ENCODE data around the gene MYO1G.

MYO1G gene

GRCh38 chr7:44981035-44981706 lies 2.4 kb upstream of the MYO1G start:
- ATAC-seq, result no peak; the same call in 1 of the 3 replicates
- TF ChIP-seq ARNTL (CRISPR knock-in tag; IDR thresholded peaks at IDR 0.05; ENCODE audit: borderline replicate concordance, low read depth) (no peak), ZNF70 (CRISPR knock-in tag; IDR thresholded peaks at IDR 0.05) (no peak), GLIS3 (CRISPR knock-in tag; IDR thresholded peaks at IDR 0.05) (no peak), ZC3H10 (CRISPR knock-in tag; IDR thresholded peaks at IDR 0.05) (no peak), RARB (CRISPR knock-in tag; IDR thresholded peaks at IDR 0.05) (no peak), OSR1 (CRISPR knock-in tag; IDR thresholded peaks at IDR 0.05) (no peak)

DNA sequence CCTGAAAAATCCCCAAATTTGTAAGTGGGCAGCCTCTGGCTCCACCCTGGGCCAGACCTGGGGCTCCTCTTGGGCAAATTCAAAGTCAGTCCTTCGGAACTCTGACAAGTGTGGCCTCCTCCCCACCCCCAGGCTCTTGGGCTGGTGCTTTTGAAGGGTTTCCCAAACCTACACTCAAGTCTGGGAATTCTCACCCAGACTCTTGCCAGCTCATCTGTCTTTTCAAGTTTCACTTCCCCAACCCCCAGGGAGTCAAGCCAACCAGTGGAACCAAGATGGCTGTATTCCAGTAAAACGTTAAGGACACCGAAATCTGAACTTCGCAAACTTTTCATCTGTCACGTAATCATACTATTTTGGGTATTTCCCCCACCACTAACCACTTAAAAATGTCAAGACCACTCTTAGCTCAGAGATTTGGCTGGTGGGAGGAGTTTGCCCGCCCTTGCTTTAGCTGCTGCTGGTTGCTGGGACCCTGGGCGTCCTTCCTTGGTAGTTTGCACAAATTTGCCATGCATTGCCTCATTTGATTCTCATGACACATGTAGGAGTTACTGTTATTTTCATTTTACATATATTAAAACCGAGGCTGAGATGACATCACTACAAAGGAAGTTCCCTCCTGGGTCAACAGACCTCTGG lies 1.7 kb upstream of the MYO1G start:
- no peak for TF ChIP-seq OSR1 (CRISPR knock-in tag; IDR thresholded peaks at IDR 0.05)
- ATAC-seq, result no peak

GRCh38 chr7:44979481-44980392 lies 922 bp upstream of the MYO1G start:
- TF ChIP-seq OSR1 (CRISPR knock-in tag; IDR thresholded peaks at IDR 0.05) (no peak), RARB (CRISPR knock-in tag; IDR thresholded peaks at IDR 0.05) (no peak), ZNF565 (CRISPR knock-in tag; conservative IDR thresholded peaks at IDR 0.05; ENCODE audit: low read depth) (no peak), GLIS3 (CRISPR knock-in tag; IDR thresholded peaks at IDR 0.05) (no peak), ARNTL (CRISPR knock-in tag; IDR thresholded peaks at IDR 0.05; ENCODE audit: borderline replicate concordance, low read depth) (no peak), ZFP3 (CRISPR knock-in tag; IDR thresholded peaks at IDR 0.05) (no peak), TCF4 (CRISPR knock-in tag; IDR thresholded peaks at IDR 0.05; ENCODE audit: borderline replicate concordance) (no peak), ZC3H10 (CRISPR knock-in tag; IDR thresholded peaks at IDR 0.05) (no peak), POU6F1 (CRISPR knock-in tag; IDR thresholded peaks at IDR 0.05; ENCODE audit: borderline replicate concordance, low read depth) (no peak)
- TF ChIP-seq, protein P1, sequence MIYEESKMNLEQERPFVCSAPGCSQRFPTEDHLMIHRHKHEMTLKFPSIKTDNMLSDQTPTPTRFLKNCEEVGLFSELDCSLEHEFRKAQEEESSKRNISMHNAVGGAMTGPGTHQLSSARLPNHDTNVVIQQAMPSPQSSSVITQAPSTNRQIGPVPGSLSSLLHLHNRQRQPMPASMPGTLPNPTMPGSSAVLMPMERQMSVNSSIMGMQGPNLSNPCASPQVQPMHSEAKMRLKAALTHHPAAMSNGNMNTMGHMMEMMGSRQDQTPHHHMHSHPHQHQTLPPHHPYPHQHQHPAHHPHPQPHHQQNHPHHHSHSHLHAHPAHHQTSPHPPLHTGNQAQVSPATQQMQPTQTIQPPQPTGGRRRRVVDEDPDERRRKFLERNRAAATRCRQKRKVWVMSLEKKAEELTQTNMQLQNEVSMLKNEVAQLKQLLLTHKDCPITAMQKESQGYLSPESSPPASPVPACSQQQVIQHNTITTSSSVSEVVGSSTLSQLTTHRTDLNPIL (CRISPR knock-in tag; IDR thresholded peaks at IDR 0.05; ENCODE audit: low read depth), result no peak
- TF ChIP-seq, protein P2, sequence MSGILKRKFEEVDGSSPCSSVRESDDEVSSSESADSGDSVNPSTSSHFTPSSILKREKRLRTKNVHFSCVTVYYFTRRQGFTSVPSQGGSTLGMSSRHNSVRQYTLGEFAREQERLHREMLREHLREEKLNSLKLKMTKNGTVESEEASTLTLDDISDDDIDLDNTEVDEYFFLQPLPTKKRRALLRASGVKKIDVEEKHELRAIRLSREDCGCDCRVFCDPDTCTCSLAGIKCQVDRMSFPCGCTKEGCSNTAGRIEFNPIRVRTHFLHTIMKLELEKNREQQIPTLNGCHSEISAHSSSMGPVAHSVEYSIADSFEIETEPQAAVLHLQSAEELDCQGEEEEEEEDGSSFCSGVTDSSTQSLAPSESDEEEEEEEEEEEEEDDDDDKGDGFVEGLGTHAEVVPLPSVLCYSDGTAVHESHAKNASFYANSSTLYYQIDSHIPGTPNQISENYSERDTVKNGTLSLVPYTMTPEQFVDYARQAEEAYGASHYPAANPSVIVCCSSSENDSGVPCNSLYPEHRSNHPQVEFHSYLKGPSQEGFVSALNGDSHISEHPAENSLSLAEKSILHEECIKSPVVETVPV (CRISPR knock-in tag; IDR thresholded peaks at IDR 0.05), result no peak
- TF ChIP-seq, protein P3, sequence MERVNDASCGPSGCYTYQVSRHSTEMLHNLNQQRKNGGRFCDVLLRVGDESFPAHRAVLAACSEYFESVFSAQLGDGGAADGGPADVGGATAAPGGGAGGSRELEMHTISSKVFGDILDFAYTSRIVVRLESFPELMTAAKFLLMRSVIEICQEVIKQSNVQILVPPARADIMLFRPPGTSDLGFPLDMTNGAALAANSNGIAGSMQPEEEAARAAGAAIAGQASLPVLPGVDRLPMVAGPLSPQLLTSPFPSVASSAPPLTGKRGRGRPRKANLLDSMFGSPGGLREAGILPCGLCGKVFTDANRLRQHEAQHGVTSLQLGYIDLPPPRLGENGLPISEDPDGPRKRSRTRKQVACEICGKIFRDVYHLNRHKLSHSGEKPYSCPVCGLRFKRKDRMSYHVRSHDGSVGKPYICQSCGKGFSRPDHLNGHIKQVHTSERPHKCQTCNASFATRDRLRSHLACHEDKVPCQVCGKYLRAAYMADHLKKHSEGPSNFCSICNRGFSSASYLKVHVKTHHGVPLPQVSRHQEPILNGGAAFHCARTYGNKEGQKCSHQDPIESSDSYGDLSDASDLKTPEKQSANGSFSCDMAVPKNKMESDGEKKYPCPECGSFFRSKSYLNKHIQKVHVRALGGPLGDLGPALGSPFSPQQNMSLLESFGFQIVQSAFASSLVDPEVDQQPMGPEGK (CRISPR knock-in tag; IDR thresholded peaks at IDR 0.05; ENCODE audit: borderline replicate concordance), result no peak
- ATAC-seq, result no peak

- ATAC-seq, result no peak
- TF ChIP-seq PPARA (CRISPR knock-in tag; IDR thresholded peaks at IDR 0.05; ENCODE audit: borderline replicate concordance) (no peak), CSDC2 (CRISPR knock-in tag; IDR thresholded peaks at IDR 0.05) (no peak), RARB (CRISPR knock-in tag; IDR thresholded peaks at IDR 0.05) (no peak), ZFP30 (CRISPR knock-in tag; IDR thresholded peaks at IDR 0.05) (no peak), TCF4 (CRISPR knock-in tag; IDR thresholded peaks at IDR 0.05; ENCODE audit: borderline replicate concordance) (no peak), ARNTL (CRISPR knock-in tag; IDR thresholded peaks at IDR 0.05; ENCODE audit: borderline replicate concordance, low read depth) (no peak), ZNF70 (CRISPR knock-in tag; IDR thresholded peaks at IDR 0.05) (no peak), ESRRG (CRISPR knock-in tag; IDR thresholded peaks at IDR 0.05) (no peak), BACH2 (CRISPR knock-in tag; IDR thresholded peaks at IDR 0.05; ENCODE audit: borderline replicate concordance) (no peak), ZFP3 (CRISPR knock-in tag; IDR thresholded peaks at IDR 0.05) (no peak), SNAI2 (CRISPR knock-in tag; IDR thresholded peaks at IDR 0.05) (no peak), TSHZ2 (CRISPR knock-in tag; IDR thresholded peaks at IDR 0.05) (no peak), GLIS3 (CRISPR knock-in tag; IDR thresholded peaks at IDR 0.05) (no peak)
- TF ChIP-seq, protein P2 (CRISPR knock-in tag; IDR thresholded peaks at IDR 0.05), result no peak
- TF ChIP-seq, protein P1 (CRISPR knock-in tag; IDR thresholded peaks at IDR 0.05; ENCODE audit: low read depth), result no peak
Measured at GRCh38 chr7:44977959-44978335, 868 bp downstream of the MYO1G start.

Data from SK-N-SH treated with all-trans-retinoic acid at 6 μM for 48 hours (cell line).